GM19372 (cell line): ENCODE data around the gene SUN3.

Experiments
- ATAC-seq: cut with Tn5 transposase; IDR thresholded peaks from one replicate; pipeline ENCODE4 v1.9.1; 2021; ENCODE audit warnings: mild to moderate bottlenecking, low read depth, moderate library complexity; ENCODE audit not compliant: unreplicated experiment

The SUN3 gene, protein sequence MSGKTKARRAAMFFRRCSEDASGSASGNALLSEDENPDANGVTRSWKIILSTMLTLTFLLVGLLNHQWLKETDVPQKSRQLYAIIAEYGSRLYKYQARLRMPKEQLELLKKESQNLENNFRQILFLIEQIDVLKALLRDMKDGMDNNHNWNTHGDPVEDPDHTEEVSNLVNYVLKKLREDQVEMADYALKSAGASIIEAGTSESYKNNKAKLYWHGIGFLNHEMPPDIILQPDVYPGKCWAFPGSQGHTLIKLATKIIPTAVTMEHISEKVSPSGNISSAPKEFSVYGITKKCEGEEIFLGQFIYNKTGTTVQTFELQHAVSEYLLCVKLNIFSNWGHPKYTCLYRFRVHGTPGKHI

GRCh38 chr7:48028938-48029337 is at the start of gene SUN3:
Gene SUN3, minus strand, starts transcription at chr7:48029107. Its CDS starts 169 bp downstream, at chr7:48028938.
- ATAC-seq: no peak

GRCh38 chr7:48078470-48078869 is 49.6 kb upstream of the SUN3 start:
- no peak for ATAC-seq

GRCh38 chr7:48077423-48077822 is 48.5 kb upstream of the SUN3 start:
- no peak for ATAC-seq

GRCh38 chr7:48074204-48074654 is 45.3 kb upstream of the SUN3 start:
- no peak for ATAC-seq

- no peak for ATAC-seq
Observed at GRCh38 chr7:48067475-48067874, 38.6 kb upstream of the SUN3 start.

DNA sequence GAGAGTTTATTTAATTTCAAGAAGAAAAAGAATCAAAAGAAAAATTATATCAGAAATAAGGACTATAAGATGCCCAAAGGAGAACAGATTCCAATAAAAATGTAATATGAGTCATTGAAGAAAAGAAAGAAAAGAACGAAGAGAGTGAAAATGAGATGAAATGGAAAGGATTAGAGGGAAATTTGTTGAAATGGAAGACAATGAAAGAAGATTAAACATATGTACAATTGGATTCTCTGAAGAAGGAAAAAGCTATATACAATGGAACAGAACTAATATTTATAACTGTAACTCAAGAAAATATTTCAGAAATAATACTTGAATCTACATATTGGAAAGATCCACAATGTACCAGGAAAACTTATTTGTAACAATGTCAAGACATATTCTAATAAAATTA is 35.1 kb upstream of the SUN3 start:
- ATAC-seq: no peak

DNA sequence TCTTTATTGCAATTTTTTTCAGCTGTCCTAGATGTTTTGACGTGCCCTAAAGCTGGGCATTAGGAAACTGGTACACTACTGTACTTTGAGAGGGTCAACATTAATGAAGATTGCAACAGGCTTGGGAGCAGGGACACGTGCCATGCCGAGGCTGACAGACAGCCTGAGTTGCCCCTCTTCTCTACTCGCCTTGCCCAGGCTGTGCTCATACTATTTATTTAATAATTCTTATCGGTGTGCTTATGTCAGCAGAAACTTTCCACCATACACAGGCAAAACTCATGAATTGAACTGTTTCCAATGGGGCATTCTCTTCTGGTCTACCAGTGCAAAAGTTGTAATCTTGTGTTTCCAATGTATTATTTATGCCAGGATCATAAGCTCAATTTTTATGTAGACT is 30.8 kb upstream of the SUN3 start:
- ATAC-seq: no peak

- no peak for ATAC-seq
Observed at GRCh38 chr7:48058990-48059389, 30.1 kb upstream of the SUN3 start.

DNA sequence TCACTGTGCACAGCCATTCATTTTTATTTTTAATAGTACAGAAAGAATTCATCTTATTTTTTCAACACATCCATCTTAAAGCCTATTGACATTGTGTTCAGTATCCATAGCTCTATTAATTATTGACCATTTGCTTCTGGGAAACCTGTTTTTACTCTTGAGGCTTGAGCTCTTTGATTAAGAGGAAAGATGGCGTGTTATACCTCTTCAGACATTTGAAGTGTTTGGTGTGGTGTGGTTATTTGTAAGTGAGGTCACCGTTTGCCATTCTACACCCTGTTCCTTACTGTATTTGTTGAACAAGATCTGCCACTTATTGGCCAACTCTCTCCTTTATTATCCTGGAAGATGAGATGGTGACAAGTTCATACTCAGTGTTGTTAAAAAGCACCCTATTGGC is 24.8 kb upstream of the SUN3 start:
- no peak for ATAC-seq

- ATAC-seq: no peak
Observed at GRCh38 chr7:48052748-48053147, 23.8 kb upstream of the SUN3 start.

DNA sequence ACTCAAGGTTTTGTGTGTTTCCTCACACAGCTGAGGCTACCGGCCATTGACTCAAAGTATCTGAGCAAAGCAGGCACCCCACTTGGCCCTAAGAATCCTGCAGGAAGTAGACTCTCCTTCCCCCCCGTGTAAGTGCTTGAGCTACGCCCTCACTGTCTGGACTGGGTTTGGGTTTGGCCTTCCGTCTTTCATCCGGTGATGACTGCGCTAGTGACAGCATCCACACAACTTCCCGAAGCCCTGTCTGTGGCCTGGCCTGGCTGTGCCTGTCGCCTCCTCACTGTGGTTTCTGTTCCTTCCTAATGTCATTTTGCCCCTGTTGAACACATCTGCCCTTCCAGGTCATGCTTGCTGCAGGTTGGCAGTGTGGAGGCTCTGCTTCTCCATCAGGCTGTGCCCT is 20.9 kb upstream of the SUN3 start:
- no peak for ATAC-seq

DNA sequence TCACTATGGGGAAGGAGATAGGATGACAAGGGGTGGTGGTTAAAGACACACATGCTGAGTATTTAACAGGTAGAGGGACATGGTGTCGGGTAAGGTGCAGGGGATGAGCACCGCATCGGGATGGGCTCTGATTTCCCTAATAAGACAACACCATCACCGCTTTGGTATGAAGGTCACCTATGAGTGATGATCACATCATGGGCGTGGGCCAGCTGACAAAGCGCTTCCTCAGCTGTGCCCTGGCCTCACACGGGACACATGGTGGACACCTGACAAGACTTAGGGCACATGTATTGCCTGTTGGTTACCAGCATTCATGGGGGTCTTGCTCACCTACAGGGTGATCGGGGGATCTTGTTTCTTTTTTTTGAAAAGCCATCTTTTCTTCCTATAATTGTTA is 19.2 kb upstream of the SUN3 start:
- ATAC-seq: no peak

DNA sequence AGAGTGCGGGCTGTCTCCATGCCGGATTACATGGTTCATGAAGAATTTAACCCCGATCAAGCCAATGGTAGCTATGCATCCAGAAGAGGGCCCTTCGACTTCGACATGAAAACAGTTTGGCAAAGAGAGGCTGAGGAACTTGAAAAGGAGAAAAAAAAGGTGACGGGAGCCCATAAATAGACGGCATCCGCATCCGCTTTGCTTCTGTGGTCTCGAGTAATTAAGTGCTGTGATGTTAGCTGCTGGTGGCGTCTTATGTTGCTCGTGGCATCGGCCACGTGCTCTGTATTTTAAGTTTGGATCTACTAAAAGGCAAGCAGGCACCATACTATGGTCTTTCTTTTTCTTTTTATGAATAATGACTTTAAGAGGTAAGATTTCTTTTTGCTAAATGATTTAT is 17.6 kb upstream of the SUN3 start:
- no peak for ATAC-seq

DNA sequence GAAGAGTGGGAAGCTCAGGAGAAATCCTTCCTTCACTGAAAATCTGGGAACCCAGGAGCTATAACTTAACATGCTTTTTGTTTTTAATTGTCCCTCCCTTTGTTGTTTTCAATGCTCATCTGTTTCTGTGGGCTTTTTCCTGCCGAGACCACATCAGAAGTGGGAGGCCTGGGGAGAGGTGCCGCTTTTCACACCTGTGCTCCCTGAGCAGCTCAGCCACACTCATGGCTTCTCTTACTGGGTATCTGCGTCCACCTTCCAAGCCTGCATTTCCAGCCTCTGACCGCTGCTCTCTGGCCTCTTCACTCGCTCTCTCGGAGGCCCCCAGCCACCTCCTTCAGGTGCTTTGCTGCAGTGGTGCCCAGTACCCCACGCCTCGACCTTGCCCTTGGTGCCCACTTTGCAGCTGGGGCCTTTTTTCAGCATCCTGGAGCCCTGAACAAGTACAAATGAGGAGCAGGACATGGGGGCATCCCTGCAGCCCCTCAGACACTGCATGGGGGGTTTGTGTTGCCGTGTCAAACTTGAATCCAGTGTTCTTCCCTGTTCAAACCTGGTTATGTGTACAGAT is 16.4 kb upstream of the SUN3 start:
- ATAC-seq: no peak

GRCh38 chr7:48042636-48043035 is 13.7 kb upstream of the SUN3 start:
- no peak for ATAC-seq

DNA sequence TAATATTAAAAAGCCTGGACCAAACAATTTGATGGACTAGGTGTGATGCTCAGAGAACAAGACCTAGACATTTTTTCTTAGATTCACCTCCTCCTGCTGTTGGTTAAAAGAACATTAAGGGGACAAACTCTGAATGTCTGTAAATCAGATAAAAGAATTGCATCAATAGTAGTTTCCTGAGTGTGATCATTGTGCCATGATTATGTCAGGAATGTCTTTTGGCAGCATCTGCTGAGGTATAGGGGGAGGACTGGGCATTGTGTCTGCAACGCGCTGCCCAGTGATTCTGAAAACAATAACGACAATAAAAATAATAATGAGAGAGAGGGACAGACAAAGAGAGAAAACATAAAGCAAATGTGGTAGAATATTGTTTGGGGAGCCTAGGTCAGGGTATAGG is 13.3 kb upstream of the SUN3 start:
- ATAC-seq: no peak

DNA sequence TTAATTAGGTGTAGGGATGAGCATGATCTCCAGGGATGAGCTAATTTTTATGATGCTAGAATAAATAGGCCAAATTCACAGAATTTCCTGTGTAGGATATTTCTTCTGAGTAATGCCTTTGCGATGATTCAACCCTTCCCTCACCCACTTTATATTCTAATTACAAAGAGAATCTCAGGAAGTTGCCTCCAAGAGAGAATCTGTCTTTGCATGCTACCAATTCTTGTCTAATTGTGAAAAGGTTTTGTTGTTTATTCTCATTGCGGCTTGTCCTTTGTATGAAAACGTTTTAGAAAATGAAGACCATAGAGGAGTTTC is 12.7 kb upstream of the SUN3 start:
- no peak for ATAC-seq

GRCh38 chr7:48040944-48041652 is 12.2 kb upstream of the SUN3 start:
- no peak for ATAC-seq

DNA sequence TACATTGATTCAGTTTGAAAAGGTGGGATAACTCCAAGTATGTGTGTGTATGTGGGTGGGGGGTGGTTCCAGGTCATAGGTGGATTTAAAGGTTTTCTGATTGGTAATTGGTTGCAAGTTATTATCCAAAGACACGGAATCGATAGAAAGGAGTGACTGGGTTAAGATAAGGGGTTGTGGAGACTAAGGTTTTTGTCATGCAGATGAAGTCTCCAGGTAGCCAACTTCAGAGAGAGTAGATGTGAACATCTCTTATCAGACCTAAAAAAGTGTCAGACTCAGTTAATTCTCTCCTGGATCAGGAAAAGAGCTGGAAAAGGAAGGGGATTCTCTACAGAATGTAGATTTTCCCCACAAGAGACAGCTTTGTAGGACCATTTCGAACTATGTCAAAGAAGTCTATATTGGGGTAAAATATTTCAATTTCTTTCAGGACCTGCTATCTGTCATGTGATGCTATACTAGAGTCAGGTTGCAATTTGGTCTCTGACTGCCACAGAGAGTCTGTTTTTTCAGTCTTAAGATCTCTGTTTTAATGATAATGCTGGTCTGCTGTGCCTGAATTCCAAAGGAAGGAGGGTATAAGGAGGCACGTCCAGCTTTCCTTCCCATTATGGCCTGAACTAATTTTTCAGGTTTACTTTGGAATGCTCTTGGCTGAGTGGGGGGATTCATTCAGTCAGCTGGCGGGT is 10.1 kb upstream of the SUN3 start:
- no peak for ATAC-seq

DNA sequence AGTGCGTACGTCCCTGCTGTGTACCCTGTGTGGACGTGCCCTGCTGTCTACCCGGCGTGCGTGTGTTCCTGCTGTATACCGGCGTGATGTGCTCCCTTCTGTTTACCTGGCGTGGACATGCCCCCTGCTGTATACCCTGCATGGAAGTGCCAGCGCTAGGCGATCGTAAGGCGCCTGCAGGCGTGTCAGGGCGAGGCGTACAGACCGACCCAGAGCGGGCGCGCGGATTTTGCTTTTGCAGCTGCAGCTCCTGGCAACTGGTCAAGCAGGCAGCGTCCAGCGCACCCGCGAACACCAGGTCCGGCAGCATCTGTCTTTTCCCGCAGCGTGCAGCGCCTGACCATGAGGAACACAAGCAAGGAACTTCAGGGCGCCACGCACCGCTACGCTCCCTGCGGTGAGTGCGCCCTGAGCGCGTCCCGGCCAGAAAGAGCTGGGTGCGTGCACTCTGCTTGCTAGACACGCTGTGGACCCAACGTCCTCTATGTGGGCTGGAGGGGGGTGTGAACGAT is 7.1 kb upstream of the SUN3 start:
- no peak for ATAC-seq

- ATAC-seq: peak; percentile 99
Observed at GRCh38 chr7:48035301-48035966, 6.5 kb upstream of the SUN3 start, which contains the start of gene C7orf57. Gene C7orf57, plus strand, starts transcription at chr7:48035543. Its CDS starts 766 bp downstream, at chr7:48036309.
